Stimulated activated CD8-positive, alpha-beta memory T cell treated with anti-CD3 and anti-CD28 coated beads, Interleukin-2, amount 100 ng/mL, for 48 hours (primary cell): ENCODE measurements around the gene HELZ.
"Not testable (repeated sequence)": the region's sequence is repeated elsewhere in the genome, so short reads cannot be mapped to it uniquely, and the experiment has no call there.

Experiments
- DNase-seq, 2 donors: peaks; one replicate each; pipeline ENCODE4 v3.0.0-alpha.2; 2020; ENCODE audit warnings: low read depth in 2 of 2

HELZ gene

GRCh38 chr17:67050471-67051154 is 194.4 kb downstream of the HELZ start:
- DNase-seq = no peak

DNA sequence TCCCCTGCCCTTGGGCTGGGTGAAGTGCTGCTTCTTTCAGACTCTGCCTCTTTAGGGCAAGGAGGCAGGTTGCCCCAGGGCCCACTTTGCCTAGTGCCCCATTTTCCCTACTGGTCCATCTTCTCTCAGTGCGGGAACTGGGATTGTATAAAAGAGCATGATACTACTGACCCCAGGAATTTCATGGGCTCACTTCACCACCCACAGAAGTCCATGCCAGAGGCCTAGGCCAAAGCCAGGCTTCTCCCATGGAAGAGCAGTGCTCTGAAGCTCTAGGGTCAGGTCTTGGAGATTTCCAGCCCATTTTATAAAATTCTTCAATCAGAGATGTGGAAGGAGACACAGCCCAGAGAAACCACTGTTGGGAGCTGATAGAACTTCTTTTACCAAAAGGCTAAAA is 194.9 kb downstream of the HELZ start:
- DNase-seq = no peak

GRCh38 chr17:67049025-67049739 is 195.8 kb downstream of the HELZ start:
- DNase-seq = no peak

- DNase-seq = no peak
Observed at GRCh38 chr17:67047382-67047781, 197.6 kb downstream of the HELZ start.

GRCh38 chr17:67046398-67046797 is 198.6 kb downstream of the HELZ start:
- no peak for DNase-seq

- DNase-seq = no peak
Observed at GRCh38 chr17:67044940-67045339, 200.1 kb downstream of the HELZ start.

DNA sequence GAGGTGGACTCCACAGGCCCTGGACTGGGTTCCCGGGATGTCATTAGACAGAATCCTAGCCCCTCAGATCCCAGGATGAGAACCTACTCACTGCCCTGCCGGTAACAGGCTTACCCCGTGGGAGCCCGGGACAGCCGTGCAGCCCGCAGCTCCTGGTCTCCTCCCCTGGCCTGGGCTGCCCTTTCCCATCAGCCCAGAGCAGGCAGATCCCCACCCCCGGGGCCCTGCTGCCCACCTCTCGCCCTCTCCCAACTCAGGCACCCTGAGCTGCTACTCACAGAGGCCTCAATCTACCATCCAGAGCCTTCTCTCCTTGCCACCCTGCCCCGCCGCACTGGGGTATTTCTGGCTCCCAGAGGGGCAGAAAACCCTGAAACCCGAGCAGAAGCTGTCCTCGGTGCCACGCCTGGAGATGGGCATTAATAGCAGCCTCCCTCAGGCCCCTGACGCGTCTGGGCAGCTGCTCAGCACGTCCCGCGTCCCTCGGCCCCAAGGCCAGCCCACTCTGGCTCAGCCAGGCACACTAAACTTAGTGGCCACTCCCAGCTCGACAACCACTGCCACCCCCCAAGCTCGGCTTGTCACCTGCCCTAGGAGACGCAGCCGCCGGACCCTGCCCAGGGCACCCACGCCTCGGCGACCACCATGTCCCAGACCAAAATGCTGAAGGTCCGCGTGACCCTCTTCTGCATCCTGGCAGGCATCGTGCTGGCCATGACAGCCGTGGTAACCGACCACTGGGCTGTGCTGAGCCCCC is 200.8 kb downstream of the HELZ start, which contains the start of gene CACNG1:
Gene CACNG1 (plus strand): TSS at position 539 of the 757 bp plus-strand sequence. CDS start 107 bp downstream, at position 646.
- DNase-seq = no peak

- no peak for DNase-seq
Observed at GRCh38 chr17:67043283-67043682, 201.7 kb downstream of the HELZ start.

DNA sequence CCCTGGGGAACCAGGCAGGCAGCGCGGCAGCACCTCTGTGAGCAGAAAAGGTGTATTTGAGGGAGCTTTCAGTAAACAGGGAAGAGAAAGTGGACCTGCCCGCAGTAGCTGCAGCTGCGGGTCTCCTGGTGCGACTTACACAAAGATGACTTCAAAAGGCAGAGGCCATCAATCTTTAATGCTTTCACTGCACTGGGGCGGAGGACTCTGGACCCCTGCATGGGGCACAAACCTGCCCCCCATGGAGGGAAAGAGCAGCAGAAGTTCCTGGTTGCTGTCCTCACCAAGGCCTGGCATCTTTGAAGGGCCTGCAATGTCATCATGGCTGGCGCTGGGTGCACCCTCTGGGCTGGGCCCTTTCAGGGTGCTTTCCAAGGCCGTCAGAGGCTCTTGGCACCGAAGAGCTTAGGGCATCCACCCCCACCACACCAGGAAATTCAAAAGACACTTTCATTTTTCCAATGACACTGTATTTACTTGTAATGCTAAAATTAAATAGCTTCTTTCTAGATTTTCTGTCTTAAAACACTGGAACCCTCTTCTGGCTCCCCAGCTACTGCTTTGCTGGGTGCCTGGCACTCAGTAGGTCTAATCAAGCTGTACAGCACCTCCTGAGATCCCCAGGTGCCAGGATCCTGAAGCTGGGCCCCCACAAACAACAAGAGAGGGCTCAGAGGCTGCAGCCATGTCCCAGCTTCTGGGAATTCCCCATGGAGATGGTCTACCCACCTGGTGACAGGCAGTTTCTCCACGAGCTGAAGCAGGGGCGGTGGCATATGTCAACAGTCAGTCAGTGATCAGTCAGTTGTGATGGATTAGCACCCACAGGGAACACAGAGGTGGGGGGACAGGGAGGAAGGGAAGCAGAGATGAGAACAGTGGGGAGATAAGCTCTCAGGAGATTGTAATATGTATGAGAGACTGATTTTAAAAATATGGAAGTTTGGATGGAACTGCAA is 202.8 kb downstream of the HELZ start:
- no peak for DNase-seq

GRCh38 chr17:67041531-67041930 is 203.5 kb downstream of the HELZ start:
- DNase-seq = no peak

- not testable (repeated sequence) for DNase-seq
Observed at GRCh38 chr17:67041119-67041518, 203.9 kb downstream of the HELZ start.

DNA sequence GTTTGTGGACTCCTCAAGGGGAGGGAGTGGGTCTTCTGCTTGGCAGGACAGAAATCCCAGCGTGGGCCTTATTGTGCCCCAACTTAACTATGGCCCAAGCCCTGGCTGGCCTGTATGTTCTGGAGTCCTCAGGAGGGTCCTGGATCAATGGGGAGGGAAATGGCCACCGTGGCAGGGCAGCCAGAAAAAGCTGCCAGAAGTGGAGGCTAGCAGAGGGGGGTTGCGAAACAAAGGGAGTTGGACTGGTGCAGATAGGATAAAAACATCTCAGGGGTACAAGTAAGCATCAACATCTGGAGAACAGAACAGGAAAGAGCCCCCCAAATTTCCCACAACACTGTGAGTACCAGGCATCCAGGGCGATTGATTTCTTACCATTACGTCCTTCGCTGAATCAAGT is 204.3 kb downstream of the HELZ start:
- DNase-seq = no peak

- no peak for DNase-seq
Observed at GRCh38 chr17:67038861-67039365, 206.1 kb downstream of the HELZ start.

GRCh38 chr17:67035131-67036083 is 209.6 kb downstream of the HELZ start:
- DNase-seq = no peak

DNA sequence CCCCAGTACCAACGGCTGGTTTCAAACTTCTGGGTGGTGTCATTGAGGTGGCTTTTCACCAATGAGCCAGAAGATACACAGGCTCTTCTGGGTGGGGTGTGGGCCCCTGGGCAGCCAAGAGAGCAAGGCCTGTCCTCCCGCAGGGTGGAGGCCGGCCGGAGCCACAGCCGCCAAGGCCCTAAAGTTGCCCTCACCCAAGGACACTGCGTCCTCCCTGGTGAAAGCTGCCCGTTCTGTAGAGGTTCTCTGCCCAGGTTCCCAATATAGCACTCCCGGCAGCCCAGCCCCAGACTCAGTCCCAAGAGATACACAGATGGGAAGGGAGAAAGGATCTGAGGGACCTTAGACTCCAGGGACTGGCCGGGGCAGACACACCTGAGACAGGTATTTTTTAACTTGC is 211.4 kb downstream of the HELZ start:
- no peak for DNase-seq

DNA sequence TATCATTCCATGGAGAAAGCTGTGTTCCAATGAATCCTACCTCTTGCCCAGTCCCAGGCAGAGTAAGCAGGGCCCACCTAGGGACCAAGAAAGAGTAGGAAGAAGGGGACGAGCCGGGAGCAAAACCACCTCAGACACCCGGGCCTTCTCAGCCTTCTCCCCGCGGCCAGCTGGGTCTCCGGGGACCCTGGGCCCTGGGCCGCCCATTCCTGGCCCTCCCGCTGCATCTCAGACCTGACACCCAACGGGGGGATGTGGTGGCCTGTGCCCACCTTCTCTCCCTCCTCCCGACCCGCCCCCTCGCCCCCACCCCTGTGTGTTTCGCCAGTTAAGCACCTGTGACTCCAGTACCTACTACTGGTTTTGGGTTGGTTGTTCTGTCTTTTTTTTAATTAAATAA is 212.0 kb downstream of the HELZ start:
- DNase-seq = no peak

DNA sequence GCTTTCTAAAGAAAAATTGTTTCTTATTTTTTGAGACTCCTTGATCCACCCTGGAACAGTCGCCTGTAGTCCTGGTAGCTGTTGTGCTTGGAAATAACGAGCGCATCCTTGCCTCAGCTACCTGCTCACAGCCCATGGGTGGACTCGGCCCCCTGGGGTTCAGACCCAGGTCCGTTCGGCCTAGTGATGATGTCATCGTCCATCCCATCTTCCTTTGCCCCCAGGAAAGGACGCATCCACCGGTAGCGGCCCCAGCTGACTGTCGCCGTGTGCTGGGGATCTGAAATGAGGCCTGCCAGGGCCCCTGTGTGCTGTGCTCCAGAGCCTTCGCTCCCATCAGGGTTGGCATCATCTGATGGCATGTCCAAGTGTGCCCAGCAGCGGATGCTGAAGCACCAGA is 212.6 kb downstream of the HELZ start:
- no peak for DNase-seq

GRCh38 chr17:67030641-67031040 is 214.4 kb downstream of the HELZ start:
- DNase-seq = no peak

- no peak for DNase-seq
Observed at GRCh38 chr17:67027031-67027628, 217.9 kb downstream of the HELZ start.

DNA sequence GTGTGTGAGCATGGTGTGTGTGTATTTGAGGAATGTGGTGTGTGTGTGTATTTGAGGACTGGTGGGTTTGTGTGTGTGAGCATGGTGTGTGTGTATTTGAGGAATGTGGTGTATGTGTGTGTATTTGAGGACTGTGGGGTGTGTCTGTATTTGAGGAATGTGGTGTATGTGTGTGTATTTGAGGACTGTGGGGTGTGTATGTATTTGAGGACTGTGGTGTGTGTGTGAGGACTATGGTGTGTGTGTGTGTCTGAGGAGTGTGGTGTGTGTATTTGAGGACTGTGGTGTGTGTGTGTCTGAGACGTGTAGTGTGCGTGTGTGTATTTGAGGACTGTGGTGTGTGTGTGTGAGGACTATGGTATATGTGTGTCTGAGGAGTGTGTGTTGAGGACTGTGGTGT is 218.7 kb downstream of the HELZ start:
- DNase-seq = no peak
